A549 (cell line): ENCODE results near the gene SLC33A1. TPM values are rescaled to one million over a fixed set of nuclear protein-coding genes. Genes with fewer than 3 reads are reported as not detected.
A peak's percentile ranks its signal among the peaks of the same experiment; 100 is the strongest.

ENCODE experiments used
- ATAC-seq, 2 experiments: fragments of 200-7000 bp in 1 of 2; fragments of >200 bp in 1 of 2; cut with Nextera tagmentation in 1 of 2; cut with Tn5 transposase in 1 of 2; 3 replicates each; pipeline versions ENCODE4 v1.8.0 to v1.9.1; 2018 to 2020; ENCODE audit warnings: mild to moderate bottlenecking in 1 of 2, moderate library complexity in 1 of 2
- CTCF ChIA-PET: fragments of 300-600 bp; sonication (Branson Sonifier 250); formaldehyde crosslinking; extraction: SDS; loops from one replicate; lab custom pipeline; 2021; ENCODE audit warnings: antibody characterized with exemption, inconsistent platforms; lab: Yijun Ruan, JAX
- POLR2A ChIA-PET: fragments of 350-600 bp; formaldehyde crosslinking; extraction: SDS; loops from one replicate; lab custom pipeline; 2021; ENCODE audit warnings: antibody characterized with exemption, inconsistent platforms; lab: Yijun Ruan, JAX
- DNase-seq, 2 experiments: peaks; one replicate each; pipeline versions ENCODE4 v3.0.0 to v3.0.0-alpha.2; 2011 to 2016; ENCODE audit warnings: low read depth in 1 of 2, low spot score in 1 of 2
- FAIRE-seq: peaks from 2 replicates; lab custom pipeline; 2011; peaks lifted over from hg19 to GRCh38; lab: Jason Lieb, UNC
- H3K27ac ChIP-seq, 2 experiments: fragments of >200 bp; sonication (Bioruptor Twin); formaldehyde crosslinking; 3 replicates each; pipeline ENCODE4 v1.5.1; 2016 to 2017
- H3K4me1 ChIP-seq: fragments of >200 bp; sonication (Bioruptor Twin); formaldehyde crosslinking; 3 replicates; pipeline ENCODE4 v1.6.1; 2016
- H3K4me2 ChIP-seq: fragments of >200 bp; sonication (Bioruptor Twin); formaldehyde crosslinking; 3 replicates; pipeline ENCODE4 v1.6.1; 2016
- H3K4me3 ChIP-seq: fragments of >200 bp; sonication (Bioruptor Twin); formaldehyde crosslinking; 3 replicates; pipeline ENCODE4 v1.5.1; 2016
- H3K9me3 ChIP-seq: fragments of >200 bp; sonication (Bioruptor Twin); formaldehyde crosslinking; 3 replicates; pipeline ENCODE4 v1.6.1; 2016
- ATOH8 ChIP-seq: fragments of 250-450 bp; sonication (Bioruptor Pico); IDR thresholded peaks from 2 replicates; pipeline ENCODE4 v1.5.0; 2020; ENCODE audit warnings: low read depth, mild to moderate bottlenecking, moderate library complexity
- BHLHE40 ChIP-seq: IDR thresholded peaks from 2 replicates; pipeline ENCODE4 v1.6.1; 2012; ENCODE audit warnings: low read depth, low read length, inconsistent platforms
- CBX2 ChIP-seq: fragments of 200-600 bp; sonication (generic); IDR thresholded peaks from 2 replicates; pipeline ENCODE4 v1.6.1; 2016; ENCODE audit warnings: low read depth, mild to moderate bottlenecking, borderline replicate concordance
- CEBPB ChIP-seq, 2 experiments: fragments of >200 bp in 1 of 2; sonication (Bioruptor Twin) in 1 of 2; formaldehyde crosslinking in 1 of 2; IDR thresholded peaks; 2 replicates each; pipeline ENCODE4 v1.6.1; 2012 to 2016
- E2F6 ChIP-seq: IDR thresholded peaks from 2 replicates; pipeline ENCODE4 v1.6.1; 2012; ENCODE audit warnings: low read depth, borderline replicate concordance
- EHMT2 ChIP-seq: fragments of 200-600 bp; sonication (generic); IDR thresholded peaks from 2 replicates; pipeline ENCODE4 v1.6.1; 2016; ENCODE audit warnings: antibody characterized with exemption, low read depth, mild to moderate bottlenecking, moderate library complexity
- ELK1 ChIP-seq: fragments of 150-350 bp; IDR thresholded peaks from 2 replicates; pipeline ENCODE4 v1.6.1; 2014; ENCODE audit warnings: low read depth, mild to moderate bottlenecking, low read length
- ESRRA ChIP-seq: fragments of 150-350 bp; IDR thresholded peaks from 2 replicates; pipeline ENCODE4 v1.6.1; 2014; ENCODE audit warnings: mild to moderate bottlenecking, low read length, borderline replicate concordance
- FOSB ChIP-seq: fragments of 250-450 bp; sonication (Bioruptor Pico); IDR thresholded peaks from 2 replicates; pipeline ENCODE4 v1.5.0; 2020; ENCODE audit warnings: mild to moderate bottlenecking, moderate library complexity
- FOXS1 ChIP-seq: fragments of 250-450 bp; sonication (Bioruptor Pico); IDR thresholded peaks from 2 replicates; pipeline ENCODE4 v1.5.0; 2020; ENCODE audit warnings: mild to moderate bottlenecking, moderate library complexity
- JUN ChIP-seq, 2 experiments: fragments of >200 bp; sonication (Bioruptor Twin); formaldehyde crosslinking; IDR thresholded peaks; 2 replicates in 1 of 2; 3 replicates in 1 of 2; pipeline ENCODE4 v1.6.1; 2016 to 2017
- JUNB ChIP-seq: fragments of >200 bp; sonication (Bioruptor Twin); formaldehyde crosslinking; IDR thresholded peaks from 2 replicates; pipeline ENCODE4 v1.6.1; 2016
- KDM1A ChIP-seq: fragments of 200-600 bp; sonication (generic); IDR thresholded peaks from 2 replicates; pipeline ENCODE4 v1.6.1; 2016; ENCODE audit warnings: low read depth, mild to moderate bottlenecking
- MAFK ChIP-seq: fragments of 450-650 bp; IDR thresholded peaks from 2 replicates; pipeline ENCODE4 v1.6.1; 2014; ENCODE audit not compliant: partially characterized antibody
- MAX ChIP-seq: IDR thresholded peaks from 2 replicates; pipeline ENCODE4 v1.6.1; 2012
- MAZ ChIP-seq: fragments of 150-350 bp; IDR thresholded peaks from 2 replicates; pipeline ENCODE4 v1.6.1; 2014; ENCODE audit warnings: antibody characterized with exemption, low read depth, low read length, borderline replicate concordance
- MYC ChIP-seq: IDR thresholded peaks from 2 replicates; pipeline ENCODE4 v1.6.1; 2012; ENCODE audit warnings: mild to moderate bottlenecking, inconsistent platforms, low read length, improper control_type of control experiment, borderline replicate concordance
- NFE2L2 ChIP-seq: fragments of 150-350 bp; conservative IDR thresholded peaks from 2 replicates; pipeline ENCODE4 v1.6.1; 2014; ENCODE audit warnings: low read length
- NPAS2 ChIP-seq: fragments of 250-450 bp; sonication (Bioruptor Pico); IDR thresholded peaks from 2 replicates; pipeline ENCODE4 v1.8.0; 2022; ENCODE audit warnings: mild to moderate bottlenecking, moderate library complexity, borderline replicate concordance
- PHF8 ChIP-seq: fragments of 200-600 bp; sonication (generic); IDR thresholded peaks from 2 replicates; pipeline ENCODE4 v1.6.1; 2016; ENCODE audit warnings: low read depth, mild to moderate bottlenecking, antibody characterized with exemption, moderate library complexity, borderline replicate concordance
- POLR2A ChIP-seq: IDR thresholded peaks from 2 replicates; pipeline ENCODE4 v1.6.1; 2012; ENCODE audit warnings: mild to moderate bottlenecking, low read length
- POLR2AphosphoS2 ChIP-seq: conservative IDR thresholded peaks from 2 replicates; pipeline ENCODE4 v1.6.1; 2012; ENCODE audit warnings: low read length, improper control_type of control experiment, inconsistent platforms
- RFX5 ChIP-seq: fragments of 450-650 bp; IDR thresholded peaks from 2 replicates; pipeline ENCODE4 v1.7.1; 2014; ENCODE audit warnings: antibody characterized with exemption, mild to moderate bottlenecking, moderate library complexity
- SMC3 ChIP-seq: fragments of >200 bp; sonication (Bioruptor Twin); formaldehyde crosslinking; IDR thresholded peaks from 3 replicates; pipeline ENCODE4 v1.6.1; 2018; ENCODE audit warnings: inconsistent platforms
- TFCP2L1 ChIP-seq: fragments of 250-450 bp; sonication (Bioruptor Pico); IDR thresholded peaks from 2 replicates; pipeline ENCODE4 v1.5.0; 2021; ENCODE audit warnings: mild to moderate bottlenecking
- USF2 ChIP-seq: fragments of 450-650 bp; IDR thresholded peaks from 2 replicates; pipeline ENCODE4 v1.6.1; 2014; ENCODE audit warnings: antibody characterized with exemption
- ZC3H11A ChIP-seq: fragments of 450-650 bp; IDR thresholded peaks from 2 replicates; pipeline ENCODE4 v1.6.1; 2014; ENCODE audit warnings: antibody characterized with exemption, mild to moderate bottlenecking
- ZSCAN20 ChIP-seq: fragments of 250-450 bp; sonication (Bioruptor Pico); IDR thresholded peaks from 2 replicates; pipeline ENCODE4 v1.8.0; 2022; ENCODE audit warnings: mild to moderate bottlenecking, moderate library complexity
- WGBS: methylation state at CpG from one replicate; pipeline ENCODE4 v1.1.6; 2017; ENCODE audit errors: missing lambda C conversion rate; 5-methylcytosine and 5-hydroxymethylcytosine counted together
- polyA plus RNA-seq, 4 experiments: library from polyadenylated mRNA; depleted of rRNA in 3 of 4; stranded (reverse); fragments of >200 nt; fragmentation: RNase III in 1 of 4; extraction: RNeasy Plus Mini Kit Qiagen cat#74134 plus additional on column Dnase treatment in 1 of 4; gene quantifications; 2 replicates in 3 of 4; 3 replicates in 1 of 4; pipeline ENCODE4 v1.2.3, GENCODE V29; 2011 to 2017

The SLC33A1 gene
- polyA plus RNA-seq, 2 of the 4 experiments (the other 2 are of a cell fraction), result 17.0 to 42.6 TPM

GRCh38 chr3:155870945-155871745 lies 16.9 kb upstream of the SLC33A1 start:
- peak; percentile 43 to 50 for DNase-seq
- Histone ChIP-seq H3K9me3 (no peaks in the 10 kb centered on the region), H3K27ac (peak overlapping the region; percentile 95 to 97), H3K4me3 (peak overlapping the region; percentile 97), H3K4me1 (peaks cover 29% of the 10 kb centered on the region; the same call in 2 of the 3 replicates), H3K4me2 (peak overlapping the region; percentile 64)
- TF ChIP-seq PHF8, result peak; percentile 68
- TF ChIP-seq ESRRA, result no peak
- TF ChIP-seq NFE2L2, result no peak
- peak; percentile 59; the same call in 1 of the 2 replicates for TF ChIP-seq MAX
- no peak for TF ChIP-seq ZSCAN20 (CRISPR knock-in tag)
- no peak for TF ChIP-seq MAFK
- TF ChIP-seq KDM1A, result no peak
- no peak for TF ChIP-seq NPAS2 (CRISPR knock-in tag)
- TF ChIP-seq USF2, result no peak
- no peak for TF ChIP-seq JUNB
- peak; percentile 92 for TF ChIP-seq E2F6
- peak in 1 of 2 experiments; percentile 14; a peak in 1 of 5 replicates for TF ChIP-seq JUN (IDR thresholded peaks at IDR 0.05)
- ChIA-PET POLR2A (interaction anchor here (1.0 to 2.6 kb wide), 2 partner anchors 43 to 65 kb away, joined by 3 to 24 read pairs; partner anchors contain the start of gene C3orf33), CTCF (interaction anchor here (0.7 to 1.6 kb wide), 6 partner anchors 9 to 65 kb away, joined by 3 to 10 read pairs (median 3); partner anchors contain the start of gene C3orf33)
- peak; percentile 63 to 65 for ATAC-seq
- FAIRE-seq, result no peak
- 2% methylated on average over 11 of the region's 85 CpGs for WGBS

- FAIRE-seq (no peak), DNase-seq (peak; percentile 85 to 91), ATAC-seq (peak; percentile 90 to 93)
- 0% methylated on average over 5 of the region's 83 CpGs for WGBS
- ChIA-PET POLR2A (interaction anchor here (0.6 to 2.6 kb wide), 5 partner anchors 13 to 544 kb away, joined by 3 to 24 read pairs (median 4); partner anchors contain the start of genes C3orf33 and SLC33A1), CTCF (interaction anchor here (0.6 to 2.6 kb wide), 8 partner anchors 9 to 101 kb away, joined by 3 to 24 read pairs (median 3); partner anchors contain the start of gene C3orf33)
- Histone ChIP-seq H3K4me1 (peaks cover 29% of the 10 kb centered on the region; the same call in 2 of the 3 replicates), H3K4me3 (peak within 1 kb of the TSS; percentile 97), H3K9me3 (no peaks in the 10 kb centered on the region), H3K27ac (peak within 1 kb of the TSS; percentile 95 to 97), H3K4me2 (peak within 1 kb of the TSS; percentile 83)
- TF ChIP-seq MAX (peak; percentile 67), MYC (peak; percentile 79; the same call in 1 of the 2 replicates), TFCP2L1 (CRISPR knock-in tag) (no peak), FOXS1 (no peak), POLR2AphosphoS2 (no peak), EHMT2 (no peak), CEBPB (IDR thresholded peaks at IDR 0.05) (no peak), ATOH8 (CRISPR knock-in tag) (no peak), E2F6 (no peak; the same call in 1 of the 2 replicates), POLR2A (peak; percentile 70), USF2 (no peak), MAZ (0 out of 2 replicates have a peak, but pooled peaks have one; percentile 39), FOSB (CRISPR knock-in tag) (no peak), ZC3H11A (no peak), BHLHE40 (no peak), ELK1 (no peak), RFX5 (no peak), ESRRA (no peak), CBX2 (no peak), SMC3 (peak; percentile 33; the same call in 1 of the 3 replicates)
Observed at GRCh38 chr3:155870133-155870944, 16.1 kb upstream of the SLC33A1 start, which contains the start of gene GMPS. TSS of gene GMPS (plus strand) at chr3:155870650. CDS start at chr3:155870871, 221 bp downstream.
